ACHN (cell line): ENCODE measurements around the gene EBPL.
"Not testable (repeated sequence)": the region's sequence is repeated elsewhere in the genome, so short reads cannot be mapped to it uniquely, and the experiment has no call there.

Experiments used
- DNase-seq: peaks from one replicate; pipeline ENCODE4 v3.0.0-alpha.2; 2015
- in situ Hi-C: cut with HindIII; loops from 2 replicates; pipeline ENCODE4 v1.10.0; 2017; ENCODE audit warnings: low sequenced_read_pairs, low pct_ligation_motif_present, low pct_unique_long_range_greater_than_20kb

Gene EBPL

DNA sequence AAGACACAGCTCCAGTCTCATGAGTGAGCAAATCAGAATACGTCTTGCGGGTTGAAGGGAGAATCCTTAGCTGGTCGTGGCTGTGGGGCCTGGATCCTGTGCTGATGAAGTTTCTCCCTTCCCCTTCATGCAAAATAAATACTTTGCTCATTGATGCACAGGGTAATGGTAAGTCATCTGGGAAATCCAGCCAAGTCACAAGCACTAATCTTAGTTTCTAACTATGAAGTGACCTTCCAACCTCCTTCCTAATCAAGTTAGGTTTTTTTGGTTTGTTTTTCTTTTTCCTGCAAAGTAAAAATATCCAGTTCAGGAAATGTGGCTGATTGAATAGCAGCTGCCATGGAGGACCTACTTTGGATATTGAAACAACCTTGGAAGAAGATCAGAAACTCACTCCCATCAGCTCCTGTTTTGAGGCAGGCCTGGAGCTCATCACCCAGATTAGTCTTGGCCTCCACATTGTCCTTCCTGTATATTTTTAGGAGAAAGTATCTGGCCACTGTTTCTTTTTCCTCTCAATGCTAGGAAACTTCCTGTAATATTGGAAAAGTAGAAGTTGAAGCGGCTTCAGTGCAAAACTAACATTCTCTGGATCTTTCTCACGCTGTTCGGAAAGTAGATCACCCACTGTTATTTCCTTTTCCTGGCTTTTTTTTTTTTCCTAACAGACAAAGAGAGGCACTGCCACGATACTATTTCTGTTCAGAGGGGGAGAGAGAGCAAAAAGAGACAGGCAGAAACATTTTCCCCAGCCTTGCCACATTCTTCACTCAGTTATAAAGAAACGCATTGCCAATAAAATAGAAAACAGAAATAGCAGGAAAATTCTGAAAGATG, 75.2 kb downstream of the EBPL start:
- in situ Hi-C loops = no loop called here
- DNase-seq = no peak

DNA sequence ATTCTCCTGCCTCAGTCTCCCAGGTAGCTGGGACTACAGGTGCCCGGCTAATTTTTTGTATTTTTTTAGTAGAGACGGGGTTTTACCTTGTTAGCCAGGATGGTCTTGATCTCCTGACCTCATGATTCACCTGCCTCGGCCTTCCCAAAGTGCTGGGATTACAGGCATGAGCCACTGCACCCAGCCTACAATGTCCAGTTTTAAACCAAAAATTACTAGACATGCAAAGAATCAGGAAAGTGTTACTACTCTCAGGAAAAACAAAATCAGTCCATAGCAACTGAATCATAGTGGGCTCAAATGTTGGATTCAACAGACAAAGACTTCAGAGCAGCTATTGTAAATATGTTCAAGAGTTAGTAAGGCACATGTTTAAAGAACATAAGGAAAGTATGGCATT, 79.2 kb downstream of the EBPL start:
- in situ Hi-C loops, DNase-seq: not testable (repeated sequence)
